IPS-11a (cell line): ENCODE data around the gene ATF7IP.

Experiments used
- H3K4me3 ChIP-seq: one replicate; pipeline ENCODE4 v1.5.1; 2013; ENCODE audit warnings: low read depth, low read length, control low read depth

ATF7IP gene

DNA sequence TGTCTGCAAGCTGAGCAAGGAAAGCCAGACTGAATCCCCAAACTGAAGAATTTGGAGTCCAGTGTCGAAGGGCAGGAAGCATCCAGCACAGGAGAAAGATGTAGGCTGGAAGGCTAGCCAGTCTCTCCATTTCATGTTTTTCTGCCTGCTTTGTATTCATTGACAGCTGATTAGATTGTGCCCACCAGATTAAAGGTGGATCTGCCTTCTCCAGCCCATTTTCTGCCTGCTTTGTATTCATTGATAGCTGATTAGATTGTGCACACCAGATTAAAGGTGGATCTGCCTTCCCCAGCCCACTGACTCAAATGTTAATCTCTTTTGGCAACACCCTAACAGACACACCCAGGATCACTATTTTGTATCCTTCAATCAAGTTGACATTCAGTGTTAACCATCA is 116.9 kb downstream of the ATF7IP start:
- no peak overlapping the region for H3K4me3 ChIP-seq

DNA sequence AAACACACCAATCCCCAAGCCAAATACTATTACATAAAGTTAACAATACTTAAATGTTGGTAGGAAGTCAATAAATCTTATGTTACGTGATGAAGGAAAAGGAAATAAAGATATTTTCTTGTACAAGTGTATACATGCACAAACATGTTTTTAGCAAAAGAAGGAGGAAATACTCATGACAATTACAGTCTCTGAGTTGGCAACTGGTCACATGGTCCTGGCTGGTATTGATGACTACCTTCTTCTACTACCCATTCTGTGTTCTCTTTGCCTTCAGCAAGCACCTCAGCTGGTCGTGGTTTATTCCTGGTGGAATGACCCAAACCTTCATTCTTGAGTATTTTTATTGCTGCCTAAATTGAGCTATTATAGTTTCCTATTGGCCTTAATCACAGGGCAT is 117.4 kb downstream of the ATF7IP start:
- H3K4me3 ChIP-seq, result no peak overlapping the region

DNA sequence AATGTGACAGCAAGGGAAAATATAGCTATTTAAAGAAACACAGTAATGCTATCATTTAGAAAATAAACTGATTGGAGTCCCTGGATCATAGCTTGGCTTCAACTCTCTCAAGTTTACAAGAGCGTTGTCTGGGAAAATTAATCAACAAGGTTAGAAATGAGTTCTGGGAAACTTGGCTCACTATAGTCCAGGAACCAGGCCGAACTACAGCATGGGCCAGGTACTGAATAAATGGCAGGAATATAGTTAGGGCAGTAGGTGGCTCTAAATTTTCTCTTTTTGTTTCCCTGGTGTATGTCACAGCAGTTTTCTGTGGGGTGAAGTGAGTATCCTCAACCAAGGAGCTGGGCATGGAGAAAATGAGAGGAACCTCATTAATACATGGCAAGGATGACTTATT is 129.8 kb downstream of the ATF7IP start:
- no peak overlapping the region for H3K4me3 ChIP-seq

DNA sequence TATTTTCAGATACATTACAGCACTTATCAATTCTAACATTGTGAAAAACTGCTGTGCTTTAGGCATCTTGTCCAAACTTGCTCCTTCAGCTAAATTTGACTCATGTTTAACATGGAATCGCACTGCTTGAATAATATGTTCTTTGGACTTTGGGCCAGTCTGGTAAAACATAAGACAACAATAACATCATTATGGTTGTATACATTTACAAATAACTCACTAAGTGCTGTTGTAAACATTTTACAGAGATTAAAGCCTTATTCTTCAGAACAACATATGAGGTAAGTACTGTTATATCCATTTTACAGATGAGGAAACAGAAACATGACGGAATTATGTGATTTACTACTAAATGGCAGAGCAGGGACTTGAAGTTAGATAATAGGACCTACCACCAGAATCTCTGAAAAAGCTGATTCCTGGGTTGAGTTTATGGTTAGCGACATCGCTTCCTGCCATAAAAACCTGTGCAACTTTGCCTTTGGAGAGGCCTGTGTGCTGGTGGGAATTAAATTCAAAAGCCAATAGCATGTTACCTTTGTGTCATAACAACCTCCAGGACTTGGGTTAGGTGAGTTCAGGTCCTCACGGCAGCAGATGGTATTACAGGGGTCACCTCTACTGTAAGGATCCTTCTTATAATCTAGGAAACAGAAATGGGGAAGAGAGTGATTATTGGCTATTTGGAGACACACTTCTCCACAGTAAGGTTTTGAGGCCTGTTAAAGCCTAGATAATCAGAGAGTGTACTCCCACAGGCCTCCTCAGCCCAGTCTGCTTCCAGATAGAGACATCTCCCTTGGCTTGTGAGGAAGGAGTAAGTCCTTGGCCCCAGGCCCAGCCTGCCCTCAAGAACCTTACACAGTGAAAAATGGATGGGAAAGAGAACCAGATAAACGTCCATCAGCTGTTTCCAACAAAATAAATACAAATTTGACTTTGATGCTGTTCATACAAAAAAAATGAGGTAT is 140.4 kb downstream of the ATF7IP start:
- no peak overlapping the region for H3K4me3 ChIP-seq

DNA sequence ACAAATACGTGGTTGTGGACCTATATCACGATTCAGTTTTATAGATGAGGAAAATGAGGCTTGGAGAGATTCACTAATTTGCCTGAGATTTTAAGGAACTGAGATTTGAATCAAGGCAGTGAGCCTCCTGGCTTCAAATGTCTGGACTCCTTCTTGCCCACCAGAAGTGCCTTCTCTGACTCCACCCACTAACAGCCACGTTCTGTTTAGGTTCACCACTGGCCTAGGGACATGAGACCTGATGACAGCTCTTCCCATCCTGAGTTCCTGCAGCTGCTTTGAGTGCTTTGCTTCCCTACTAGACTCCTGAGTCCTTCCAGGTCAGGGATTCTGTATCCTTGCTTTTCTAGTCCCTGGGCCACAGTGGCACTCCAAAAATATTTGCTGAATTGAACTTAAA is 145.1 kb downstream of the ATF7IP start:
- no peak overlapping the region for H3K4me3 ChIP-seq

DNA sequence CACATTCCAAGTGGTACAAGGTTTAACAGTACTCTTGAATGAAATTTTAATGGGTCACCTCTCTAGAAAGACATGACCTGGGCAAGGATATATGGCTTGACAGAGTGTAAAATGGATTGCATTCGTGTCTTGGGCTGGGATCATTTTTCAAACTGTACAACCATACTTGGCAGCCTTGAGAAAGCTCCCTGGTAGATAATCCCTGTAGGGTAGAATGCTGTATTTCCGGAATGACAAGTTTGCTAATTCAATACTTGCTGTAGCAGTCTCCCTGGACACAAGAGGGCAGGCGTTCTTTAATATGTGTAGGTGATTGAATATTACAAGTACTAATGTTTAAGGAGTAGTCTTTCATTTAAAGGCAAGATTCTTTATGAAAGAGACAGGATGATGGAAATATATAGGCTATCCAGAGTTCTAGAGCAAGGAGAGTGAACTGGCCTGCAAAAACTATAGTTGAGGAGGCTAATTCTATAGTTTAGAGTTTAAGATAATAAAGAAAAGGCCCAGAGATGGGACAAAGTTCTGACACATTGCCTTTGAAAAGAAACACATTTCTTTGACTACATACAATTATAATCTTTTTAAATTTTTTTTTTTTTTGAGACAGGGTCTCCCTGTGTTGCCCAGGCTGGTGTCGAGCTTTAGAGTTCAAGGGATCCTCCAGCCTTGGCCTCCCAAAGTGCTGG is 148.8 kb downstream of the ATF7IP start:
- H3K4me3 ChIP-seq, result no peak overlapping the region

DNA sequence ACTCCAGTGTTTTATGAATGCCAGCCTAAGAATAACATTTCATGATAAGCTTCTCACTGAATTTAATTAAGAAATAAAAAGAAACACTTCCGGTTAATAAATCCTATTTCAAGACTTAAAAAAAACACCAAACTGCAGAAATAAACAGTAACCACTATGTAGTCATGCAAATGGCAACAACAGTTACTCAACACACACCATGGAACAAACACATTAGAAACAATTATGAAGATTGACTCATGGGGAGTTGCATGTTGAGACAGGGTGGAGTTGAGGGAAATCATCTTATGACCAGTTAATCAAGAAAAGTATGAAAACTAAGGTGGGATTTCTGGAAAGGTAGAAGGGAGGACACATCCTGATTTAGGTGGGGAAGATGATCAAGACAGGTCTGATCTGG is 149.5 kb downstream of the ATF7IP start:
- no peak overlapping the region for H3K4me3 ChIP-seq

DNA sequence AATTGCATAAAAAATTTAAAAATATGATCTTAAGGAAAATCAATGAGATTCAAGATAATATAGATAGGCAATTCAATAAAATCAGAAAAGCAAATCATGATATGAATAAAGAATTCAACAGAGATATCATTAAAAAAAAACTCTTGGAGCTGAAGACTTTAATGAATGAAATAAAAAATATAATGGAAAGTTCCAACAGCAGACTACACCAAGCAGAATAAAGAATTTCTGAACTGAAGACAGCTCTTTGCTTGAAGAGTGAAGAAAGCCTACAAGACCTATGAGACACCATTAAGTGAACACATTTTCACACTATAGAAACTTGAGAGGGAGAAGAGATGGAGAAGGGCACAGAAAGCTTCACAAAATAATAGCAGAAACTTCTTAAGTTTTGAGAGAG is 156.3 kb downstream of the ATF7IP start:
- H3K4me3 ChIP-seq, result no peak overlapping the region

DNA sequence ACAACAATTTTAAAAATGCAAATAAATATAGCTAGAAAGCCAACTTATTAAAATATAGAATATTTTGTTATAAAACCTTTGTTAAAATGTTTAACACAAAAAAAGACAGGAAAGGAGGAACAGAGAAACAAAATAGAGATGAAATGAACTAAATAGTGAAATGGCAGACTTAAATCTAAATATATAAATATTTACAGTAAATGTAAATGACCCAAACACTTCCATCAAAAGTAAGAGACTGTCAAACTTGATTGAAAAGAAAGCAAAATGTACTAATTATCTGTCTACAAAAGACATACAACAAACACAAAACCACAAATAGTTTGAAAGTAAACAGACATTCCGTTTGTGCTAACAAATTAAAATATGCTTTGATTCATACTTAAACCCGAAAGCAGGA is 160.5 kb downstream of the ATF7IP start:
- no peak overlapping the region for H3K4me3 ChIP-seq

DNA sequence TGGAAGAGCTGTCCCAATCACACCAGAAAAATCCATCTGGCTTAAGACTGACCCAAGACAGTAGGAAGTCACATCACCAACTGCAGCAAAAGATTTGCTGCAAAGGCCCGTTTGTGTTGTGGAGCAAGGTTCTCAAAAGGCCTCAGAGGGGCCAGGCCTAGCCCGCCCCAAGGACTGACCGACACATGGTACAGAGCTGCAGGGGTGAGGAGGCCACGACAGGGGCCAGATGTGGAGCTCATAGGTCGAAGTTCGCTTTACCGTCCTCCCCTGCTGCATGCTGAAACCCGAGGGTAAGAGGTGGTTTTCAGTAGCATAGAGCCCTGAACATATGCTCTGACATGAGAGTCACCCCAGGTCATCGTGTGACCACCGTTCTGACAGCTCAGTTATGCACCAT is 166.7 kb downstream of the ATF7IP start:
- no peak overlapping the region for H3K4me3 ChIP-seq

DNA sequence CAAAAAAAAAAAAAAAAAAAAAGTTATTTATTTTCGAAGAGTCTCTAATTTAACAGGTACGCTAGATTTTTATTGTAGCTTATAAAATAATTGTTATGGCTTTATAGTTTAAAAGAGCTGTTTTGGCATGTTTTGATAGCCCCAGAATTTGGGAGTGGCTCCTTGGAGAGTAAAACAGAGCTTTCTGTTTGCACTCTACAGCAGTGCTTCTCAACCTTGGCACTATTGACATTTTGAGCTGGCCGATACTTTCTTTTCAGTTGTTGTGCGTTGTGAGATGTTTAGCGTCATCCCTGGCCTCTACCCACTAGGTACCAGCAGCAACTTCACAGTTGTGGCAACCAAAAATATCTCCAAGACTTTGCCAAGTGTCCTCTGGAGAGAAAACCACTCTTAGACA is 171.6 kb downstream of the ATF7IP start:
- no peak overlapping the region for H3K4me3 ChIP-seq

DNA sequence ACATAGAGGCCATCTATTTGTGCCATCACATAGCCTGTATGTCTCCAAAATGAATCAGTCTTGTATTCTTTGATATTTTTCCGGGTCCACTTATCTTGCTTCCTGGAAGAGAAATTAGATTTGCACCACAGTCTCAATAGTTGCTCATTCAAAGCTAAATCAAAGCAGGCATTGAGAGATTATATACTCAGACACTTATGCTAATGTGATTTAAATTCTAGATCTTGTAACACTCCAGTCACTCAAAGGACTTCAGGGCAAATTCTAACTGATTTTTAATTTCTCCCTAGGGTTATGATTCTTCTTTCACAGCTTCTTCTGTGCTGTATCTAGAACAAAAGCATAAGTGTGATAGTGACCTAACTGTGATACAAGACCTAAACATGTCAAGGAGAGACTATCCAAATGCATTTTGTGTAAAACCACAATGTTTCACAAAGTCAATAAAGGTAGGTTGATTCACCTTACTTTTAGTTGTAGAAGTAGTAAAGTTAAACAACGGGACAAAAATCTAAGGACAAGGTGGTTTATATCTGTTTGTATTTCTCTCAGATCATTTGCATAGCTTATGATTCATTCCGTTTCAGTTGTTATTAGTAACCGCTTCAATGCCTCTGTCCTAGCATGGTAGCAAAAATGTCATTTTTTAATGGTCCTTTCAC is 175.4 kb downstream of the ATF7IP start:
- H3K4me3 ChIP-seq, result no peak overlapping the region

DNA sequence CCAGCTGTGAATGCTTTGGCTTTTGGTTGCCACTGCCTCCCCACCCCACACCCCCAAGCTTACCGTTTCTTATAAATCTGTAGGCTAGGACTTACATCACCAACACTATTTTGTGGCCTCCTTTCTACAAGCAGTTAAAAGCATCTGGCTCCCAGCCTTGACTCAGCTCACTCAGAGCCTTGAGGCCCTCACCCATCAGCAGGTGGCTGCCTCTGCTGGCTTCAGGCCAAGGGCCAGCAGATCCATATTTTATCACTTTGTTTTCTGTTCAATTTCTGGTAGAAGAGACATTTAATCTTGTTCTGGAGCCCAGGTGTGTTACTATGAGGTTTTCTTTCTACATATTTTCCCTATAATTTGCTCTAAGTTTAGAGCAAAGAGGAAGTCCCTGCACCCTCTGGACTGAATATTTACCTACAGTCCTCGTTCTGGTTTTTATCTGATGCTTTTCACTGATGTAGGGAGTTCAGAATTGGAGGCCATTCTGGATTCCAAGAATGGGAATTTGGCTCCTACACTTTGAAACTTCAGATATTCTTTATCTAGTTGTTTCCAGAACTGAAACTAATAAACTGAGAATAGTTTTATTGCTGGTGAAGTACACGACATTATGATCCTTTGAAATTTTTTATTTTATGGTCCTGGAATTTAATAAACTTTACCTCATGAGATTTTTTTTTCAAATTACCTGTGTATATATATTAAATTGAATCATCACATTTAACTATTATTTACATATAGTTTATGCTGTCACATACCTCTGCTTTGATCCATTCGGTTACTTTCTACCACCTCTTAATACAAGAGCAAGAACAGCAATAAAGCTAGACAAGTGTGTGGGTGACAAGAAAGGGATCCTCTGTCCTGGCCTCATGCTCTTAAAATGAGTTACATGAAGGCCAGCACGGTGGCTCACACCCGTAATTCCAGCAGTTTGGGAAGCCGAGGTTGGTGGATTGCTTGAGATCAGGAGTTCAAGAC is 180.0 kb downstream of the ATF7IP start:
- no peak overlapping the region for H3K4me3 ChIP-seq

DNA sequence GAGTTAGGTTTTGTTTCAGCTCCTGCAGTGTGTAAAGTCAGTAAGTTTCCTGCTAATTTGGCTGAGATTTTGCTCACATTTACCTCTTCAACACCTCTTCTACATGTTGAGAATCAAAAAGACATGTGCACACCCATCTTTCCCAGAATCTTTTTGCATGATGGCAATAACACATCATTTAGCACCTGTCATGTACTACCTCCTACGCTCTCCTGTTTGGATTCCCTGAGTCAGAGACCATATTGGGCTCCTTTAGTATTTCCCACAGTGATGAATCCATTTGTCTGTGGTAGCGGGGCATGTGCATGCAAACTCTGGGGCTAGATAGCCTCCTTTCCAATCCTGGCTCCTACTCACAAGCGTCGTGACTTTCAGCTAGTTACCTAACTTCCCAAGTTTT is 182.1 kb downstream of the ATF7IP start:
- no peak overlapping the region for H3K4me3 ChIP-seq

DNA sequence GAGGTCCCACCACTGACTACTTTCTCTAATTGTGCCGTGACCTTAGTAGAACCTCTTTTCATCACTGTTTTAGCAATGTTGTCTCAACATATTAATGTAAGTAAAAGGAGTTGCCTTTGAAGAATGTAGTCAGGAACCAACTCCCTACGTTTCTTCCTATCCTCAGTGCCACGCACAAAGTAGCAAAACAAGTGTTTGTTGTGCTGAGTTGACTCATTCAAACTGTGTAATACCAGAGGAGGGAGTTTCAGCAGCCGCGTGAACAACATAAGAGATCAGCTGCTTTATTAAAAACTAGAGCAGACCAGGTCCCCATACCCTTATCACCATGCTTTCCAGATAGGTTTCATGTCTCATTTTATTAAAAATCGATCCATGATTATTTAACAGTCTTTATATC is 183.1 kb downstream of the ATF7IP start:
- H3K4me3 ChIP-seq, result no peak overlapping the region
